Chondrocyte (in vitro differentiated cells): ENCODE results near the gene B4GALT5. TPM values are rescaled to one million over a fixed set of nuclear protein-coding genes. Genes with fewer than 3 reads are reported as not detected.

Experiments used
- DNase-seq: peaks from one replicate; pipeline ENCODE4 v3.0.0; 2021; ENCODE audit warnings: mixed read lengths, low spot score
- H3K27ac Mint-ChIP-seq: one replicate; pipeline ENCODE4 v1.8.0; 2021; ENCODE audit warnings: mild to moderate bottlenecking, moderate library complexity, mixed read lengths; ENCODE audit not compliant: unreplicated experiment
- H3K27me3 Mint-ChIP-seq: 2 replicates; pipeline ENCODE4 v1.8.0; 2021; ENCODE audit warnings: low read depth, mixed read lengths
- H3K36me3 Mint-ChIP-seq: 2 replicates; pipeline ENCODE4 v1.8.0; 2021; ENCODE audit warnings: low read depth, mixed read lengths
- H3K4me1 Mint-ChIP-seq: 2 replicates; pipeline ENCODE4 v1.8.0; 2021; ENCODE audit warnings: low read depth, mild to moderate bottlenecking, mixed read lengths
- H3K4me3 Mint-ChIP-seq: one replicate; pipeline ENCODE4 v1.8.0; 2021; ENCODE audit warnings: mild to moderate bottlenecking, moderate library complexity, mixed read lengths; ENCODE audit not compliant: unreplicated experiment
- H3K9me3 Mint-ChIP-seq: 2 replicates; pipeline ENCODE4 v1.8.0; 2021; ENCODE audit warnings: low read depth, mixed read lengths
- CTCF ChIP-seq: fragments of 200-600 bp; sonication (generic); IDR thresholded peaks from 2 replicates; pipeline ENCODE4 v1.5.0; 2021; ENCODE audit warnings: antibody characterized with exemption, mild to moderate bottlenecking, moderate library complexity
- total RNA-seq: library from RNA; stranded (reverse); gene quantifications from 3 replicates; pipeline ENCODE4 v1.2.1, GENCODE V29; 2021

B4GALT5 gene
- total RNA-seq, 1 donor from 2014 or later = 56.1 TPM

- peaks cover 81% of the 10 kb centered on the region for H3K4me1 Mint-ChIP-seq
- H3K27me3 Mint-ChIP-seq = no peaks in the 10 kb centered on the region
Observed at GRCh38 chr20:49687595-49688567, 25.8 kb downstream of the B4GALT5 start.

GRCh38 chr20:49685809-49686208 is 27.9 kb downstream of the B4GALT5 start:
- DNase-seq = no peak
- H3K4me1 Mint-ChIP-seq = peaks cover 80% of the 10 kb centered on the region
- no peak for TF ChIP-seq CTCF
- no peaks in the 10 kb centered on the region for H3K27me3 Mint-ChIP-seq
- H3K27ac Mint-ChIP-seq = peak overlapping the region; percentile 89
- no peak overlapping the region for H3K4me3 Mint-ChIP-seq
- H3K36me3 Mint-ChIP-seq = peaks cover 3% of the 10 kb centered on the region
- no peaks in the 10 kb centered on the region for H3K9me3 Mint-ChIP-seq

More at GRCh38 chr20:49687595-49688567, 25.8 kb downstream of the B4GALT5 start:
- TF ChIP-seq CTCF = no peak
- Mint-ChIP-seq H3K27ac (peak overlapping the region; percentile 86), H3K4me3 (no peak overlapping the region), H3K9me3 (no peaks in the 10 kb centered on the region), H3K36me3 (no peaks in the 10 kb centered on the region)
- no peak for DNase-seq

GRCh38 chr20:49685161-49685601 is 28.5 kb downstream of the B4GALT5 start:
- H3K36me3 Mint-ChIP-seq = peaks cover 3% of the 10 kb centered on the region
- peaks cover 79% of the 10 kb centered on the region for H3K4me1 Mint-ChIP-seq
- no peak for TF ChIP-seq CTCF
- DNase-seq = no peak
- H3K9me3 Mint-ChIP-seq = no peaks in the 10 kb centered on the region
- no peaks in the 10 kb centered on the region for H3K27me3 Mint-ChIP-seq
- H3K27ac Mint-ChIP-seq = peak overlapping the region; percentile 89
- peak overlapping the region; percentile 12 for H3K4me3 Mint-ChIP-seq

GRCh38 chr20:49684335-49684997 is 29.2 kb downstream of the B4GALT5 start:
- H3K4me1 Mint-ChIP-seq = peaks cover 80% of the 10 kb centered on the region
- no peaks in the 10 kb centered on the region for H3K9me3 Mint-ChIP-seq
- peak overlapping the region; percentile 89 for H3K27ac Mint-ChIP-seq
- peak overlapping the region; percentile 37 for H3K4me3 Mint-ChIP-seq
- no peak for TF ChIP-seq CTCF
- no peaks in the 10 kb centered on the region for H3K27me3 Mint-ChIP-seq
- H3K36me3 Mint-ChIP-seq = peaks cover 3% of the 10 kb centered on the region
- DNase-seq = no peak

GRCh38 chr20:49682798-49683197 is 30.9 kb downstream of the B4GALT5 start:
- Mint-ChIP-seq H3K9me3 (no peaks in the 10 kb centered on the region), H3K27me3 (no peaks in the 10 kb centered on the region), H3K4me3 (no peak overlapping the region), H3K4me1 (peaks cover 80% of the 10 kb centered on the region), H3K27ac (peak overlapping the region; percentile 77), H3K36me3 (peaks cover 3% of the 10 kb centered on the region)
- no peak for DNase-seq
- TF ChIP-seq CTCF = no peak
